Measurements from ENCODE around the gene AGO3.
"Not testable (repeated sequence)": the region's sequence is repeated elsewhere in the genome, so short reads cannot be mapped to it uniquely, and the experiment has no call there.

Gene AGO3

DNA sequence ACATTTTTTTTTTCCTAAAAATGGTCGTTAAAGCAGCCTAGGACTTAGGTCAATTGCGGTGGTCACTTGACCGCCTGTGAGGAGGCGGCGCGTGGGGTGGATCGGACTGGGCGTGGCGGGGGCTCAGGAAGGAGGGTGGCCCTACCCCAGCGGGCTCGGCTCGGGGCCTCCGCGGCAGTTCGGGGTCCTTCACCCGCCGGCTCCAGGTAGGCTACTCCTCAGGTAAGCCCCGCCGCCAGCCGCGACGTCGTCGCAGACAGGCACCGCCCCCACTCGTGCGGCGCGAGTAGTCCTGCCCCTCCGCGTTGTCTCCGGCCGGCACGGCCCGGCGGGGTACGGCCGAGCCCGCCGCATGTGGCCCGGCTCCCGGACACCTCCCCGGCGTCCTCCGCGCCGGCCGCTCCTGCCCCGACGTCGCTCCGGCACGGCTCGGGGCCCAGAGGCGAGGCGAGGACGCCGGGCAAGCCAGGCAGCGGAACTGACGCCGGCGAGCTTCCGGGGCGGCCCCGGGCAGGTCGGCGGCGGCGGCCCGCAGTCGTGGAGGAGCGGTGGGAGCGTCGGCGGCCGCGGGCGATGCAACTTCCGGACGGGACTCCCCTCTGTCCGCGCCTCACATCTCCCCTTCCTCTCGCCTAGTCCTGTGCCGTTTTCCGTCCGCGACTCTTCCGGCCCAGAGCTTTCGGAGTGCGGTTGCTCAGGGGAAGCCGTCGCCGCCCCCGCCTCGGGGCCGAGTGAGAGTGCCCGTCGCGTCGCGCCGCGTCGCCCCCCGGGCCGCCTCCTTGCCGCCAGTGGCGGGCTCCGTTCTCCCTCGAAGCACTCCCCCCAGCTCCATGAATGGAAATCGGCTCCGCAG lies at the start of gene AGO3:
Gene AGO3 (plus strand): TSS at position 513 of the 853 bp plus-strand sequence. CDS start 322 bp downstream, at position 835.
- DNase-seq (ENCODE audit: low read depth) = peak; percentile 75

- DNase-seq (ENCODE audit: low read depth) = peak; percentile 22
Observed at GRCh38 chr1:35881850-35882273, 49.0 kb upstream of the AGO3 start.

GRCh38 chr1:35882586-35882944 lies 48.3 kb upstream of the AGO3 start:
- DNase-seq (ENCODE audit: low read depth) = no peak

GRCh38 chr1:35882945-35883634 lies 47.8 kb upstream of the AGO3 start, which contains the start of gene AGO1:
TSS of gene AGO1 (plus strand) at chr1:35883209. CDS start at chr1:35883422, 213 bp downstream.
- peak; percentile 81 for DNase-seq (ENCODE audit: low read depth)

GRCh38 chr1:35883635-35884101 lies 47.2 kb upstream of the AGO3 start:
- peak; percentile 8 for DNase-seq (ENCODE audit: low read depth)

GRCh38 chr1:35884934-35885333 lies 46.0 kb upstream of the AGO3 start:
- DNase-seq (ENCODE audit: low read depth) = no peak

GRCh38 chr1:35885961-35886558 lies 44.8 kb upstream of the AGO3 start:
- no peak for DNase-seq (ENCODE audit: low read depth)

DNA sequence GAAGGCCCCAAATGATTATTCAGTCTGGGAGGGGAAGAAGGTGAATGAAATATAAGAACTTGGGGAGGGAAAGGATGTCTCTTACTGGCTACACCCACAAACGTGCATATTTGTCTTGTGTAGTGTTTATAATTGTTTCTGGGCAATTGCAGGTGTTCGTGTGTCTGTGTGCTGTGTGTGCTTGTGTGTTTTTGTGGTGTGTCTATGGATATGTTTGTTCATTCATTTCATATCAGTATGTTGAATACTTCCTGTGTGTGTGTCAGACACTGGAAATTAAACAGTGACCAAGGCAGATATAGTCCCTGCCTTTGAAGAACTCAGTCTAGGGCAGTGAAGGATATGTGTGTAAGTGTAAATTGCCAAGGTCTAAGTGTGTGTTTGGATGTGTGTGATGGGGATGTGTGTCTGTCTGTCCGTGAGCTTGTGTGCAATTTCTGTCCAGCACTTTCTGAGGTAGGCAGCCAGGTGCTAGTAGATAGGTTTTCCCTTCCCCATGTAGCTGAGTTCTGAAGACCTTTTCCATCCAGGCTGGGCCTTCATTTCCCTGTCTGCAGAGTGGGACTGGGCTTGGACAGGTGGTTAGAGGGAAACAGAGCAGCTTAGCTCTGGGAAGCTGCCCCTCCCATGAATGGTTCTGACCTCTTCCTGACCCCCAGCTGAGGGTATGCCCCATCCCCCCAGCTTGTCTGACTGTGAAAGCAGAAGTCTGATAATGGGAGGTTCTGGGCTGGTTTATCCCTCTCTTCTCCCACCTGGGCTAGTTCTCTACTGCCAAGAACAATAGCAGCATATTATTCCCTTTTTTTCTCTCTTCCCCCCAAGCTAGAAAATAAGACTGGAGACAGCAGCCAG lies 44.1 kb upstream of the AGO3 start:
- DNase-seq (ENCODE audit: low read depth) = peak; percentile 15

DNA sequence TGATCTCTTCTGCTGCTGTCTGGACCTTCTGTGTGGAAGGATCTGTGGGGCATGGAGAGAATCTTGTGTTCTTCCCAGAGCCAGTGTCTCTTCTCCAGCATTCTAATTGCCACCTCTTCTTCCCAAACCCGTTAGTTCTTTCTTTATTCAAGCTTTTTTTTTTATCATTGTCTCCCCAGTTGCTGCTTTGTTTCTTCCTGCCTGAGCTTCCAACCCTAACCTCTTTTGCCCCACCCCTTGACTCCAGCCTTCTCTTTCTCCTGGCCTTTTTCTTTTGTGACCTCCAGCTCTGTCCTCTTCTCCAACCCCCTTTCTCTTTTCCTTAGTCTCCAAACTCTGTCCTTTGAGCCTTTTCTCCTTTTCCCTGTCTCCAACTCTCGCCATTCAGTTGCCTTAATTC lies 43.4 kb upstream of the AGO3 start:
- no peak for DNase-seq (ENCODE audit: low read depth)

- DNase-seq (ENCODE audit: low read depth) = no peak
Observed at GRCh38 chr1:35888255-35888654, 42.6 kb upstream of the AGO3 start.

DNA sequence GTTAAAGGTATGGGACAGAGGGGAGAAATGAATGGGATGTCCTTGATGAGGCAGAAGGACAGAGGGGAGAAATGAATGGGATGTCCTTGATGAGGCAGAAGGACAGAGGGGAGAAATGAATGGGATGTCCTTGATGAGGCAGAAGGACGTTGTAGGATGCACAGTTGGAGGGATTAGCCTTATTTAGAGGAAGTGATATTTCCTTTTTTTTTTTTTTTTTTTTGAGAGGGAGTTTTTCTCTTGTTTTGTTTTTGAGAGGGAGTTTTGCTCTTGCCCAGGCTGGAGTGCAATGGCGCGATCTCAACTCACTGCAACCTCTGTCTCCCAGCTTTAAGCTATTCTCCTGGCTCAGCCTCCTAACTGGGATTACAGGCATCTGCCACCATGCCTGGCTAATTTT lies 41.9 kb upstream of the AGO3 start:
- DNase-seq (ENCODE audit: low read depth) = not testable (repeated sequence)

- DNase-seq (ENCODE audit: low read depth) = no peak
Observed at GRCh38 chr1:35893051-35893879, 37.6 kb upstream of the AGO3 start.

DNA sequence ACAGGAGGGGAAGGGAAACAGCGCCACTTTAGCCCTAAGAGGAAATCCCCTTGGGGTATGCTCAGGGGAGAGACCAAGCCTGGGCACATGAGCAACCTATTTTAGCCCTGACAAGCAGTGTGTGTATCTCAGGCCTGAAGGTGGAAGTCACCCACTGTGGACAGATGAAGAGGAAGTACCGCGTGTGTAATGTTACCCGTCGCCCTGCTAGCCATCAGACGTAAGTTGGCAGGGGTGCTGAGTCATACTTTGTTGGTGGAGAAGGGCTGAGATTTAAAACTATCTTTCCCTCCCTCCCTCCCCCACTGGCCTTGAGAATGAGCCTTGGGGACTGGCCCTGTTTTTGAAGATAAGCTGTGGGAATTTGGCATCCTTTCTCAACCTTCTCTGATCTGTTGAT lies 36.7 kb upstream of the AGO3 start:
- DNase-seq (ENCODE audit: low read depth) = peak; percentile 78

DNA sequence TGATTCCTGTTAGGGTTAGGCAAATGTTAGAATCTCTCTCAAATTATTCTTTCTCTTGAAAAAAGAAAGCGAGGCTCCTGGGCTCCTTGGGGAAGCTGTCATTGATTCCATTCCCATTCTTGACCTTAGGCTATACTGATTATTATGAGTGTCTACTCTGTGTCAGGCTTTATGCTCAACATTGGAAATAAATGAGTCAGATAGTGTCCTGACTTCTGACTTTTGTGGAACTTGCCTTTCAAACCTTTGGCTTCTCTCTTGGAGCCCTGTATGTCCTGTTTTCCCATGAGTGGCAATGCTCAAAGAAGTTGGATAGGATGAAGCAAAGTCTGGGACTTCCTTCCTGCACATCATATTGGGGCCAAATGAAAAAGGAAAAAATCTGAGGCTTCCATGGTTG lies 36.2 kb upstream of the AGO3 start:
- DNase-seq (ENCODE audit: low read depth) = no peak

DNA sequence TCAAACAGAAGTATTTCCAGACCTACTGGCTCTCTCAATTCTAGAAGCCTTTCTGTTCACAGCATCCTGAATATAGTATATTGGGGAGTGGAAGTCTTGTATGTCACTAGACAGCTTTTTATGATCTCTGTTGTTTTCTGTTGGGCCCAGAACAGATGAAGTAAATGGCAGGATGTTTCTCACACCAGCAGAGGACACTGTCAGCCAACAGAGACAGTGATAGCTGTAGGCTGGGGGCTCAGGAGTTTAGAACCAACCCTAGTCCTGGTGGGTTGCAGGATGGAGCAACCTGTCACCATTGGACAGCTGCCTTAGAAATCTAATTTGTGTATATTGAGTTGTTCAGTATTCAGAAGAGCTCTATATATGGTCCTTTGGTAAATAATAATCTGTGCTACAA lies 31.0 kb upstream of the AGO3 start:
- no peak for DNase-seq (ENCODE audit: low read depth)

DNA sequence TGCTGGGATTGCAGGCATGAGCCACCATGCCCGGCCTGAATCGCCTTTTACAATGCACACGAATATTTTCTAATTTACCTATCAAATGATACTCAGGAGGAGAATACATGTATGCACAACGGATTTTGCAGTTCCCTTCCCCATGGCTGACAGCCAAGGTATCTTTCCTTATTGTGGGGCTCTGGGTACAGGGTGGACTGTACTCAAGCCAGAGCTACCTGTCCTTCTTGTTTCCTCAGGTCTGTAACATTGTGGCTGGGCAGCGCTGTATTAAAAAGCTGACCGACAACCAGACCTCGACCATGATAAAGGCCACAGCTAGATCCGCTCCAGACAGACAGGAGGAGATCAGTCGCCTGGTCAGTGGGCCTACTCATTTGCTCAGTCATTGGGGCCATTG lies 29.7 kb upstream of the AGO3 start:
- DNase-seq (ENCODE audit: low read depth) = no peak

DNA sequence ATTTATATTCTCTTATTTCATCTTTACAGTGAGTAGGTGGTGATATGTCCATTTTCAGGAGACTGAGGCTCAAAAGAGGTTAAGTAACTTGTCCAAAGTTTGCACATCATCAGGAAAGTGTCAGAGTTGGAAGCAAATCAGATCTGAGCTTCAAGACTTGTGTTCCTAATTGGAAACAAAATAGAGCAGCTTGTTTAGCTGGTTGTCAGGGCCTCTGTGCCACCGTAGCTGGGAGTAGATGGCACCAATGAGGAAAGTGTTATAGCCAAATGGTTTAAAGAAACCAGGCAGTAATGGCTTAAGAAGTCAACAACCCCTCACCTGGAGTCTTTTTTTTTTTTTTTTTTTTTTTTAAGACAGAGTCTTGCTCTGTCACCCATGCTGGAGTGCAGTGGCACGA lies 28.2 kb upstream of the AGO3 start:
- no peak for DNase-seq (ENCODE audit: low read depth)

DNA sequence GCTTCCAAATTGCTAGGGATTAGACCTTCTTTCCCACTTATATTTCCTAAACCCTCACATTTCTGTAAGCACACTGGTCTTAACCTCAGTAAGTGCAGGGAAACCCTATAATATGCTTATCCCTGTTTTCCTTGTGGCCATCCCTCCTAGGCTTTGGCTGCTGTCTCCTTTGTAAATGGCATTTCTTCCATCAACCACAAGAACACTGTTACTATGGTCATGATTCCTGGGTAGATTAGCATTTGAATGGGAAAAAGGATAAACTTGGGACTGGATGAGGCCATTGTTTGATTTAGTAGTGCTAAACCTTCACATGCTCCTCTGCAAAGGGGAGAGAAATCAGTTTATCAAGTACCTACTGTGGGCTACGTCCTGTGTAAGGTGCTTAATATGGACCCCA lies 16.2 kb upstream of the AGO3 start:
- DNase-seq (ENCODE audit: low read depth) = no peak

DNA sequence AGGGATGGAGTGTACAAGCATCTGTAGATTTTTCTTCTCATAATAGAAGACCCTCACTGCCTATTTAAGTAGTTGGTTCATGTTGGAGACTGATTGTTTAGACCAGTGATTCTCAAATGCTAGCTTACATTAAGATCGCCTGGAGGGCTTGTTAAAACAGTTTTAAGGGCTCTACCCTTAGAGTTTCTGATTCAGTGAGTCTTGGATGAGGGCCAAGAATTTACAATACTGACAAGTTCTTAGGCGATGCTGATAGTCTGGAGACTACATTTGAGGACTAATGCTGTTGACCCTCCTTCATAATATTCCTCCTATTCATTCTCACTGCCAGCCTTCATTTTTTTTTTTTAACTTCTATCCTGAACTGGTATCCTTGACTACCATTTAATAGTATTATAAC lies 15.2 kb upstream of the AGO3 start:
- no peak for DNase-seq (ENCODE audit: low read depth)

DNA sequence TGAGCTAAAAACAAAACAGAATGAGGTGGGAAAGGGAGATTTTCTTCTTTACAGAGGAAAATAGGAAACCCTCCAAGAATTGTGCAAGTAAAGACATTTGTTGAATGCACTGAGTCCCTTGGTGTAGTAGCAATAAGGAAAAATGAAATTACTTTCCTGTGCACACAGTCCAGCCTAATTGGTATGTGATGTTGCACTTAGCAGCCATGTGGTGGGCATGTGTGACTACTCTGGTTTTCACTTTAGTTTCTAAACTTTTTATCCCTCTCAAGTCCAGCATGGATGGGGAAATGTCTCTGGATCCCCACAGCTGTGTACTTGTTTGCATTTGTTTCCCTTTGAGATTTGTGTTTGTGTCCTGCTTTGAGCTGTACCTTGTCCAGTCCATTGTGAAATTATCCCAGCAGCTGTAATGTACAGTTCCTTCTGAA lies 7.1 kb upstream of the AGO3 start:
- DNase-seq (ENCODE audit: low read depth) = no peak

DNA sequence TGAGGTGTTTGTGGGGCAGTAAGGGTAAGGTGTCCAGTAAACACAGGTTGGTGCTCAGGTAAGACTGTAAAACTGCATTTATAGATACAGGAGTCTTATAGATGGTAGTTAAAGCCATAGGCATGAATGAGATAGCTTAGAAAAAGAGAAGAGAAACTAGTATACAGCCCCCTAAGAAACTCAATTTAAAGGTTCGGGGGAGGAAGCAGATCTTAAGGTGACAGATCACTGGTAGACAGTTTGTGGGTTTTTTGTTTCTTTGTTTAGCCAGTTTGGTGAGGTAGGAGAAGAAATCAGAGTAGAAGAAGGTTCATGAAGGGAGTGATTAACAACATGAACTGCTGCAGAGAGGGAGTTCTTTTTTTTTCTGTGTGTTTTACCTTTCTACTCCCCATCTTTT lies 6.1 kb upstream of the AGO3 start:
- DNase-seq (ENCODE audit: low read depth) = no peak
